Fibroblast of pulmonary artery (primary cell): ENCODE data around the gene FRMPD4.
A peak's percentile ranks its signal among the peaks of the same experiment; 100 is the strongest.

Experiments used
- DNase-seq: peaks from one replicate; pipeline ENCODE4 v3.0.0-alpha.2; 2010; ENCODE audit warnings: low read depth
- H3K4me3 ChIP-seq: replicated peaks from 2 replicates; pipeline ENCODE4 v1.5.1; 2011; ENCODE audit warnings: low read depth, mild to moderate bottlenecking, control low read depth, low read length, moderate library complexity
- TF ChIP-seq, protein P1 (sequence below): IDR thresholded peaks from 2 replicates; pipeline ENCODE4 v1.5.1; 2011; ENCODE audit warnings: mild to moderate bottlenecking, control low read depth, low read length, inconsistent platforms; ENCODE audit errors: missing control alignments

Gene FRMPD4

DNA sequence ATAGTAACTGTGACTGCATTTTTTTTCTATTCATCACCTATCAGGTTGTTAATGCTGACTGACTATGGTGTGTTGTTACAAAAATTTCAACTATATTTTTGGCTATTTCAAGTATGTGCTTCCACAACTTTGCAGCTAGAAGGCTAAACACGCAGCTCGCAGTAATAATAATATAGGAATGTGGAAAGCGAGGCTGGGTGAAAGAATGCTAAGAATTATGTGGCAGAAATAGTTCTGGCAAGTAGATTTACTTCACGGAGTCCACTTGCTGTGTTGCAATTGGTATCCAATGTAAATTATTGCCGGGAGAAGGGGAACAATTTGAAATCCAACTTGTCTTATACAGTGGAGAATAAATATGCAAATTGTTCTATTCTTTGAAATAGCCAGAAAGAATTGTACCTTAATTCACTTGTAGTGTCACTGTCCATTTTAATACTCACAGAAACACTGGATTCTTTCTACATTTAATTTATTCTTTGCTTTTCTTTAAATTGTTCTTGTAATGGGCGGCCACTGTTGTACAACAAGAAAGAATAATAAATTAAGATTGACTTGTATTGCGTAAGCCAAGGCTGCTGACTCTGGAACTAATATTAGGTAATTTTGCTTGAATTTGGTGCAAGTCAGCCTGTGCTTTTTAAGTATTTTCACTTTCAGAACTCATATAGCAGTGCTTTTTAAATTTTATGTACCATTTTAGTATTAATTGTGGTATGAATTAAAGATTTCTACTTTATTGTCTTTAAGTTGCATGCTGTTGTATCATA, 154.9 kb downstream of the FRMPD4 start:
- no peak overlapping the region for H3K4me3 ChIP-seq
- TF ChIP-seq, protein P1, sequence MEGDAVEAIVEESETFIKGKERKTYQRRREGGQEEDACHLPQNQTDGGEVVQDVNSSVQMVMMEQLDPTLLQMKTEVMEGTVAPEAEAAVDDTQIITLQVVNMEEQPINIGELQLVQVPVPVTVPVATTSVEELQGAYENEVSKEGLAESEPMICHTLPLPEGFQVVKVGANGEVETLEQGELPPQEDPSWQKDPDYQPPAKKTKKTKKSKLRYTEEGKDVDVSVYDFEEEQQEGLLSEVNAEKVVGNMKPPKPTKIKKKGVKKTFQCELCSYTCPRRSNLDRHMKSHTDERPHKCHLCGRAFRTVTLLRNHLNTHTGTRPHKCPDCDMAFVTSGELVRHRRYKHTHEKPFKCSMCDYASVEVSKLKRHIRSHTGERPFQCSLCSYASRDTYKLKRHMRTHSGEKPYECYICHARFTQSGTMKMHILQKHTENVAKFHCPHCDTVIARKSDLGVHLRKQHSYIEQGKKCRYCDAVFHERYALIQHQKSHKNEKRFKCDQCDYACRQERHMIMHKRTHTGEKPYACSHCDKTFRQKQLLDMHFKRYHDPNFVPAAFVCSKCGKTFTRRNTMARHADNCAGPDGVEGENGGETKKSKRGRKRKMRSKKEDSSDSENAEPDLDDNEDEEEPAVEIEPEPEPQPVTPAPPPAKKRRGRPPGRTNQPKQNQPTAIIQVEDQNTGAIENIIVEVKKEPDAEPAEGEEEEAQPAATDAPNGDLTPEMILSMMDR = no peak
- peak; percentile 40 for DNase-seq

DNA sequence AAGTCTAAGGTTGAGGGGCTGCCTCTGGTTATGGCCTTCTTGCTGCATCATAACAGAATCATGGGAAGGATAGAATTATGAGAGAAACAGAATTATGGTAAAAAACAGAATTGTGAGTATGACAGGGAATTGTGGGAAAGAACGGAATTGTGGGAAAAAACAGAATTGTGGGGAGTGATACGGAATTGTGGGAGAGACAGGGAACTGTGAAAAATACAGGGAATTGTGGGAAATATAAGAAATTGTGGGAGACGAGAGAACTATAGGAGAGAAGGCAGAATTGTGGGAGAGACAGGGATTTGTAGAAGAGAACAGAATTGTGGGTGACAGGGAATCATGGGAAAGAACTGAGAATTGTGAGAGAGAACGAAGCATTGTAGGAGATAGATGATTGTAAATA, 159.1 kb downstream of the FRMPD4 start:
- DNase-seq = no peak
- no peak overlapping the region for H3K4me3 ChIP-seq
- TF ChIP-seq, protein P1 = no peak

DNA sequence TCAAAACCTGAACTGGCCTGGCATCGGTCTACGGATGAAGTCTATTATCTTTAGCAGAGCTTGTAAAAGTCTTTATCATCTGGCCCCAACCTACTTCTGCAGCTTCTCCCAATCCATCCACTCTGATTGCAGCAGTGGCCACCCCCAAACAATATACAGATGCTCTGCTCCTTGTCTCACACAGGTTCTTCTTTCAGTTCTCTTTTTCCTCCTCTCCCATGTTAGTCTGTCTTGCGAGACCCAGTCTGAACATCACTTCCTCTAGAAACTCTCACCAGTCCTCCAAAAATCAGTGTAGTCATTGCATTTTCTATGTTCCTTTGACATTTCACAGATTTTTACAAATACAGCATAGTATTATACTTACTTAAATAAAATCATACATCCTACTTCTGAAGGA, 163.0 kb downstream of the FRMPD4 start:
- no peak overlapping the region for H3K4me3 ChIP-seq
- DNase-seq = no peak
- TF ChIP-seq, protein P1 = no peak

DNA sequence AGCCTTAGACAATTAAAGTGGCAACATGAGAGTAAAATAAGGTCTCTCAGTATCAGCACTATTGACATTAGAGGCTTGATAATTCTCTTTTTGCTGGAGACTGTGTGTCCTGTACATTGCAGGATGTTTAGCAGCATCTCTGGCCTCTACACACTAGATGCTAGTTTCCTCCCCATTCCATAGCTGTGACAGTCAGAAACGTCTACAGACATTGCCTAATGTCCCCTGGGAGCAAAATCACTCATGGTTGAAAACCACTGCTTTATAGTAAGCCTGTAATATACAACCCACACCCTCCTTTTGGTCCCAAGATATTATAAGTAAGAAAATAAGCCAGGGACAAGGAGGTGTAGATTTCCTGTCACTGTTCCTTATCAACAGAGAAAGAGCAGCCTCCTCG, 166.0 kb downstream of the FRMPD4 start:
- H3K4me3 ChIP-seq = no peak overlapping the region
- DNase-seq = peak; percentile 68
- TF ChIP-seq, protein P1 = no peak

DNA sequence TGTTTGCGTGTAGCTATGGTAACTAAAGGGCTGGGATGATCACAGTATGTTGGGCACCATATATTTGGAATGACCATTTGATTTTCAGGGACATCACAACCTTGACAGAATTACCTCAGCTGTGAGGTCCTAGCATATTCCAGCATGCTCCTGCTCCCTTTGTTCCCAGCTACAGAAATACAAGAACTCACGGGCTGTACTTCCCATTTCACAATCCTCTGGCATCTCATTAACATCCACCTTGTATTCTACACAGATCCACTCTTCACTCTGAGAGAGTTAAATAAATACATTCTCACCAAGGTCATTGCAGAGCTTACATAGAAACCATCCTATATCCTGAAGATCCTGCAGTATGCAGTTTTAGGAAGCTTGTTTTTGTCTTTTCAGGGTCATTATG, 169.7 kb downstream of the FRMPD4 start:
- DNase-seq = no peak
- TF ChIP-seq, protein P1 = no peak
- no peak overlapping the region for H3K4me3 ChIP-seq

DNA sequence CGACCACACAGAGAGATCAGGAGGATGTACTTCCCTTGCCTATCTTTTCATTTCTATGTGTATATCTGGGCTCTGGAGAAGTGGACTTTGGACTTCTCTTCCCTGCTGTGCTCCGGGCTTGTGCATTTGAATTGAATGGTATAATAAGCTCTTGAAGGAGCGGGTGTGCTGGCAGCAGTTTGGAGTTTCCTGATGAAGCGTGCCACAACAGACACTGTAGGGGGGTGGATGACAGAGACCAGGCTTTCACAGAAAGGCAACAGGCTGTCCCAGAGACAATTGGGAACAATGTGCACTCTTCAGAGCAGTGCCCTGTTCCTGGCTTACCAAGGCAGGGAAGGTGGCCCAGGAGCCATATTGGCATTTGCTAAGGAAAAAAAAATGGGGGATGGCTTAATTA, 170.1 kb downstream of the FRMPD4 start:
- no peak overlapping the region for H3K4me3 ChIP-seq
- TF ChIP-seq, protein P1 = no peak
- no peak for DNase-seq
